ENCODE data around the gene RANBP17. TPM values are rescaled to one million over a fixed set of nuclear protein-coding genes. Genes with fewer than 3 reads are reported as not detected.
"Not testable (repeated sequence)": the region's sequence is repeated elsewhere in the genome, so short reads cannot be mapped to it uniquely, and the experiment has no call there.

RANBP17 gene
- total RNA-seq, 2 experiments from 2014 or later = not detected

- intact Hi-C loops (cut with micrococcal nuclease) = no loop called here
- H3K36me3 Mint-ChIP-seq (ENCODE audit: low read depth) = no peaks in the 10 kb centered on the region
- H3K4me3 Mint-ChIP-seq = no peak overlapping the region
- H3K27ac Mint-ChIP-seq = no peak overlapping the region
- no peaks in the 10 kb centered on the region for H3K9me3 Mint-ChIP-seq
- no peak for ATAC-seq
- DNase-seq = no peak
- CTCF ChIA-PET = interaction anchor here (0.5 to 1.2 kb wide), 2 partner anchors 175 to 424 kb away, joined by 3 read pairs; no protein-coding TSS in a partner anchor
- H3K27me3 Mint-ChIP-seq = peaks cover 8% of the 10 kb centered on the region
- POLR2A ChIA-PET = no interaction called here
- no peaks in the 10 kb centered on the region for H3K4me1 Mint-ChIP-seq (ENCODE audit: low read depth)
- no peak for TF ChIP-seq CTCF (IDR thresholded peaks at IDR 0.05)
These were observed 304.9 kb downstream of the RANBP17 start for GRCh38 chr5:171166766-171167165.

DNA sequence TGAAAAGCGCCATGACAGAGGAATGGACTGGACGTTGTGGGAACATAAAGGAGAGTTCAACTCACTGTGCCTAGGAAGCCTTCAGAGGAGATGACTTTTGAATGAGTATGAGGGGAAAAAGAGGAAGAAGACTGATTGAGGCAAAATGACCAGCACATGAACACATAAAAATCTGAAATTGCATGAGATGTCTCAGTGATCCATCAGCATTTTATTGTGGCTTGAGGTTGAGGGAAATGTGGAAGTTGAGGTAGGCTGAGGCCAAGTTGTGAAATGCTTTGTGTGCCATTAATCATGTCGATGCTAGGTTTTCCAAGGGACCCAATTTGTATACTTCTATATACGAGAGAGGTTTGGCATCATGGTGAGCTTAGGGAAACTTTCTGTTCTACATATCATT lies 306.4 kb downstream of the RANBP17 start:
- ChIA-PET POLR2A (no interaction called here), CTCF (no interaction called here)
- no peak for ATAC-seq
- intact Hi-C loops (cut with micrococcal nuclease) = no loop called here
- no peaks in the 10 kb centered on the region for H3K36me3 Mint-ChIP-seq (ENCODE audit: low read depth)
- no peak for DNase-seq
- H3K27me3 Mint-ChIP-seq = peaks cover 8% of the 10 kb centered on the region
- H3K9me3 Mint-ChIP-seq = no peaks in the 10 kb centered on the region
- TF ChIP-seq CTCF (IDR thresholded peaks at IDR 0.05) = no peak
- no peak overlapping the region for H3K27ac Mint-ChIP-seq
- no peak overlapping the region for H3K4me3 Mint-ChIP-seq
- no peaks in the 10 kb centered on the region for H3K4me1 Mint-ChIP-seq (ENCODE audit: low read depth)

DNA sequence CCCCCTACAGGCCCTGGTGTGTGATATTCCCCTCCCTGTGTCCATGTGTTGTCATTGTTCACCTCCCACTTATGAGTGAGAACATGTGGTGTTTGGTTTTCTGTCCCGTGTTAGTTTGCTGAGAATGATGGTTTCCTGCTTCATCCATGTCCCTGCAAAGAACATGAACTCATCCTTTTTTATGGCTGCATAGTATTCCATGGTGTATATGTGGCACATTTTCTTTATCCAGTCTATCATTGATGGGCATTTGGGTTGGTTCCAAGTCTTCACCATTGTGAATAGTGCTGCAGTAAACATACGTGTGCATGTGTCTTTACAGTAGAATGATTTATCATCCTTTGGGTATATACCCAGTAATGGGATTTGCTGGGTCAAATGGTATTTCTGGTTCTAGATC lies 313.1 kb downstream of the RANBP17 start:
- H3K27ac Mint-ChIP-seq; DNase-seq; H3K9me3 Mint-ChIP-seq; H3K27me3 Mint-ChIP-seq; POLR2A ChIA-PET; H3K4me1 Mint-ChIP-seq (ENCODE audit: low read depth); intact Hi-C loops (cut with micrococcal nuclease); H3K36me3 Mint-ChIP-seq (ENCODE audit: low read depth); ATAC-seq; H3K4me3 Mint-ChIP-seq; CTCF ChIA-PET: not testable (repeated sequence)

- no peak overlapping the region for H3K27ac Mint-ChIP-seq
- H3K27me3 Mint-ChIP-seq = peaks cover 1% of the 10 kb centered on the region
- ChIA-PET CTCF (no interaction called here), POLR2A (no interaction called here)
- H3K4me1 Mint-ChIP-seq (ENCODE audit: low read depth) = no peaks in the 10 kb centered on the region
- no peak for ATAC-seq
- H3K36me3 Mint-ChIP-seq (ENCODE audit: low read depth) = no peaks in the 10 kb centered on the region
- intact Hi-C loops (cut with micrococcal nuclease) = no loop called here
- no peaks in the 10 kb centered on the region for H3K9me3 Mint-ChIP-seq
- TF ChIP-seq CTCF (IDR thresholded peaks at IDR 0.05) = no peak
- no peak for DNase-seq
- H3K4me3 Mint-ChIP-seq = no peak overlapping the region
These were observed 313.9 kb downstream of the RANBP17 start for GRCh38 chr5:171175746-171176145.

GRCh38 chr5:171178190-171178589 lies 316.4 kb downstream of the RANBP17 start:
- ATAC-seq; H3K27ac Mint-ChIP-seq; H3K36me3 Mint-ChIP-seq (ENCODE audit: low read depth); POLR2A ChIA-PET; H3K9me3 Mint-ChIP-seq; H3K27me3 Mint-ChIP-seq; H3K4me3 Mint-ChIP-seq; H3K4me1 Mint-ChIP-seq (ENCODE audit: low read depth); CTCF ChIA-PET; intact Hi-C loops (cut with micrococcal nuclease); DNase-seq: not testable (repeated sequence)

- Mint-ChIP-seq H3K27me3 (peaks cover 6% of the 10 kb centered on the region), H3K27ac (no peak overlapping the region), H3K9me3 (no peaks in the 10 kb centered on the region), H3K36me3 (ENCODE audit: low read depth) (no peaks in the 10 kb centered on the region), H3K4me3 (no peak overlapping the region), H3K4me1 (ENCODE audit: low read depth) (no peaks in the 10 kb centered on the region)
- intact Hi-C loops (cut with micrococcal nuclease) = no loop called here
- DNase-seq (no peak), ATAC-seq (no peak)
- TF ChIP-seq CTCF (IDR thresholded peaks at IDR 0.05) = no peak
- CTCF ChIA-PET = no interaction called here
- POLR2A ChIA-PET = no interaction called here
These were observed 326.2 kb downstream of the RANBP17 start for GRCh38 chr5:171188016-171188415.

Measured in activated CD8-positive, alpha-beta T cell treated with anti-CD3 and anti-CD28 coated beads for 36 hours (primary cell).